Measurements from ENCODE around the gene NDUFA12. TPM values are rescaled to one million over a fixed set of nuclear protein-coding genes. Genes with fewer than 3 reads are reported as not detected.

NDUFA12 gene
- total and polyA plus RNA-seq, 2 of the 13 experiments (the other 11 are each of a cell fraction or from before 2014, with no cell fraction given), result 101 to 173 TPM

DNA sequence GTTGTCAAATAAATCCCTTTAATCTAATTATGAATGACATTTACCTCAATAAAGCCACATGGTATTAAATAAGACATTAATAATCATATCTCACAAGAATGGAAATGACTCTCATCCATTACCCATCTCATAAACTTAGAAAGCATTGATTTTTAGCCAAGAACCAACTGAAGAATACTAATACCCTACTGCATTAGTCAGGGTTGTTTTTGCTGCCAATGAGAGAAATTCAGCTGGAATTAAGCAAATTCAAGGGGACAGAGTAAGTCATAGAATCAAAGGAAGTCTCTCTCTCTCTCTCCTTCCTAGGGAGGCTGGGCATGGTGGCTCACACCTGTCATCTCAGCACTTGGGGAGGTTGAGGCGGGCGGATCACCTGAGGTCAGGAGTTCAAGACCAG is 41.6 kb downstream of the NDUFA12 start:
- WGBS (ENCODE audit: low lambda C conversion rate), result 76% methylated on average over 2 of the region's 2 CpGs
- TF ChIP-seq ZNF552 (CRISPR knock-in tag; IDR thresholded peaks at IDR 0.05; ENCODE audit: borderline replicate concordance) (no peak), SIN3B (IDR thresholded peaks at IDR 0.05; ENCODE audit: low read length) (no peak), POLR2AphosphoS5 (IDR thresholded peaks at IDR 0.05; ENCODE audit: low read depth, low read length) (no peak), ZNF468 (CRISPR knock-in tag; IDR thresholded peaks at IDR 0.05) (no peak), ZNF33A (CRISPR knock-in tag; IDR thresholded peaks at IDR 0.05; ENCODE audit: borderline replicate concordance) (no peak), TEF (CRISPR knock-in tag; IDR thresholded peaks at IDR 0.05) (no peak), RBM39 (IDR thresholded peaks at IDR 0.05; ENCODE audit: low read depth, low read length, poor library complexity, severe bottlenecking) (no peak), ZFP36L2 (CRISPR knock-in tag; IDR thresholded peaks at IDR 0.05) (no peak), ZNF589 (CRISPR knock-in tag; conservative IDR thresholded peaks at IDR 0.05) (no peak), FOXJ3 (CRISPR knock-in tag; IDR thresholded peaks at IDR 0.05; ENCODE audit: borderline replicate concordance) (no peak), CBX2 (IDR thresholded peaks at IDR 0.05; ENCODE audit: low read depth, low read length) (no peak), CBX2 (CRISPR knock-in tag; IDR thresholded peaks at IDR 0.05; ENCODE audit: low read depth) (no peak)
- TF ChIP-seq, protein P1, sequence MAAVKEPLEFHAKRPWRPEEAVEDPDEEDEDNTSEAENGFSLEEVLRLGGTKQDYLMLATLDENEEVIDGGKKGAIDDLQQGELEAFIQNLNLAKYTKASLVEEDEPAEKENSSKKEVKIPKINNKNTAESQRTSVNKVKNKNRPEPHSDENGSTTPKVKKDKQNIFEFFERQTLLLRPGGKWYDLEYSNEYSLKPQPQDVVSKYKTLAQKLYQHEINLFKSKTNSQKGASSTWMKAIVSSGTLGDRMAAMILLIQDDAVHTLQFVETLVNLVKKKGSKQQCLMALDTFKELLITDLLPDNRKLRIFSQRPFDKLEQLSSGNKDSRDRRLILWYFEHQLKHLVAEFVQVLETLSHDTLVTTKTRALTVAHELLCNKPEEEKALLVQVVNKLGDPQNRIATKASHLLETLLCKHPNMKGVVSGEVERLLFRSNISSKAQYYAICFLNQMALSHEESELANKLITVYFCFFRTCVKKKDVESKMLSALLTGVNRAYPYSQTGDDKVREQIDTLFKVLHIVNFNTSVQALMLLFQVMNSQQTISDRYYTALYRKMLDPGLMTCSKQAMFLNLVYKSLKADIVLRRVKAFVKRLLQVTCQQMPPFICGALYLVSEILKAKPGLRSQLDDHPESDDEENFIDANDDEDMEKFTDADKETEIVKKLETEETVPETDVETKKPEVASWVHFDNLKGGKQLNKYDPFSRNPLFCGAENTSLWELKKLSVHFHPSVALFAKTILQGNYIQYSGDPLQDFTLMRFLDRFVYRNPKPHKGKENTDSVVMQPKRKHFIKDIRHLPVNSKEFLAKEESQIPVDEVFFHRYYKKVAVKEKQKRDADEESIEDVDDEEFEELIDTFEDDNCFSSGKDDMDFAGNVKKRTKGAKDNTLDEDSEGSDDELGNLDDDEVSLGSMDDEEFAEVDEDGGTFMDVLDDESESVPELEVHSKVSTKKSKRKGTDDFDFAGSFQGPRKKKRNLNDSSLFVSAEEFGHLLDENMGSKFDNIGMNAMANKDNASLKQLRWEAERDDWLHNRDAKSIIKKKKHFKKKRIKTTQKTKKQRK (IDR thresholded peaks at IDR 0.05; ENCODE audit: low read length), result no peak
- no peak for FAIRE-seq
- Histone ChIP-seq H3K4me2 (ENCODE audit: low read depth, low read length) (no peak overlapping the region), H3K79me2 (ENCODE audit: insufficient read depth, low read length) (no peaks in the 10 kb centered on the region), H3K36me3 (replicated peaks in 1 of 2; ENCODE audit: control insufficient read depth in 1 of 2, insufficient read depth in 2 of 2, low read length in 2 of 2) (no peaks in the 10 kb centered on the region), H3K9me3 (ENCODE audit: low read length) (no peaks in the 10 kb centered on the region), H3K27me3 (ENCODE audit: control insufficient read depth in 1 of 2, insufficient read depth in 2 of 2, low read length in 2 of 2) (no peaks in the 10 kb centered on the region; a peak in 1 of 5 replicates), H2AFZ (ENCODE audit: low read length) (no peak overlapping the region), H3K4me1 (ENCODE audit: insufficient read depth, low read length) (no peaks in the 10 kb centered on the region), H3K27ac (ENCODE audit: extremely low read length, insufficient read depth, low read length) (no peak overlapping the region), H3K9ac (ENCODE audit: insufficient read depth, low read depth, low read length) (no peak overlapping the region), H4K20me1 (ENCODE audit: insufficient read depth, low read length) (no peaks in the 10 kb centered on the region), H3K4me3 (replicated peaks in 1 of 3; ENCODE audit: insufficient read depth in 1 of 3, low read depth in 2 of 3, low read length in 3 of 3) (no peak overlapping the region)
- in situ Hi-C loops (cut with HindIII; ENCODE audit: extremely low pct_ligation_motif_present, low pct_unique_long_range_greater_than_20kb) (no loop called here), intact Hi-C loops (cut with micrococcal nuclease; ENCODE audit: unreplicated experiment) (no loop called here)
- ChIA-PET POLR2A (no interaction called here), CTCF (ENCODE audit: low intra/inter-chr PET ratio, low total read pairs) (no interaction called here)
- no TSS peak for BruUV-seq (replicated peaks)
- ATAC-seq, result no peak
- DNase-seq (ENCODE audit: low spot score), result no peak
